Neural cell (in vitro differentiated cells): Measurements from ENCODE around the gene TNKS2. TPM values are rescaled to one million over a fixed set of nuclear protein-coding genes. Genes with fewer than 3 reads are reported as not detected.

ENCODE experiments used
- H2AFZ ChIP-seq: fragments of 200-600, 300-800 bp; sonication (generic), shearing (Covaris generic); 2 replicates; pipeline ENCODE4 v1.6.0; 2014; ENCODE audit warnings: low read depth, mild to moderate bottlenecking, antibody characterized with exemption, low read length, moderate library complexity
- H3F3A ChIP-seq: fragments of 200-600 bp; shearing (Covaris generic); 2 replicates; pipeline ENCODE4 v1.6.1; 2016; ENCODE audit warnings: mild to moderate bottlenecking, moderate library complexity, mixed read lengths, antibody characterized with exemption, low read length; ENCODE audit not compliant: insufficient read depth, poor library complexity, severe bottlenecking
- H3K27ac ChIP-seq: fragments of 200-600, 300-800 bp; sonication (generic), shearing (Covaris generic); 2 replicates; pipeline ENCODE4 v1.5.1; 2014; ENCODE audit warnings: mild to moderate bottlenecking, low read length, moderate library complexity
- H3K27me3 ChIP-seq: fragments of 300-800, 200-600 bp; sonication (generic), shearing (Covaris generic); 2 replicates; pipeline ENCODE4 v1.6.0; 2014; ENCODE audit warnings: mild to moderate bottlenecking, low read depth, low read length, moderate library complexity; ENCODE audit not compliant: insufficient read depth
- H3K36me3 ChIP-seq: fragments of 300-800, 200-600 bp; sonication (generic), shearing (Covaris generic); 2 replicates; pipeline ENCODE4 v1.5.1; 2014; ENCODE audit warnings: mild to moderate bottlenecking, antibody characterized with exemption, low read length, moderate library complexity; ENCODE audit not compliant: insufficient read depth
- H3K4me2 ChIP-seq: fragments of 300-800, 200-600 bp; sonication (generic), shearing (Covaris generic); 2 replicates; pipeline ENCODE4 v1.6.0; 2014; ENCODE audit warnings: mild to moderate bottlenecking, low read length
- H3K4me3 ChIP-seq: fragments of 300-800, 200-600 bp; sonication (generic), shearing (Covaris generic); 2 replicates; pipeline ENCODE4 v1.5.1; 2014; ENCODE audit warnings: mild to moderate bottlenecking, low read length, moderate library complexity
- H3K79me2 ChIP-seq: fragments of 200-600 bp; shearing (Covaris generic); replicated peaks from 2 replicates; pipeline ENCODE4 v1.6.0; 2014; ENCODE audit warnings: mild to moderate bottlenecking, low read length, moderate library complexity; ENCODE audit not compliant: insufficient read depth
- H3K9ac ChIP-seq: fragments of 300-800, 200-600 bp; sonication (generic), shearing (Covaris generic); 2 replicates; pipeline ENCODE4 v1.6.1; 2016; ENCODE audit warnings: mild to moderate bottlenecking, low read length, mixed read lengths
- H3K9me2 ChIP-seq: fragments of 200-600 bp; shearing (Covaris generic); 2 replicates; pipeline ENCODE4 v1.6.1; 2016; ENCODE audit warnings: mild to moderate bottlenecking, low read length, mixed read lengths; ENCODE audit not compliant: insufficient read depth
- H3K9me3 ChIP-seq: fragments of 200-600, 300-800 bp; sonication (generic), shearing (Covaris generic); 2 replicates; pipeline ENCODE4 v1.6.1; 2016; ENCODE audit warnings: mild to moderate bottlenecking, mixed run types, low read length, moderate library complexity, mixed read lengths
- H4K20me1 ChIP-seq: fragments of 200-600 bp; shearing (Covaris generic); 2 replicates; pipeline ENCODE4 v1.6.1; 2016; ENCODE audit warnings: mild to moderate bottlenecking, mixed run types; ENCODE audit not compliant: insufficient read depth
- CTCF ChIP-seq: fragments of 450-650 bp; IDR thresholded peaks from 2 replicates; pipeline ENCODE4 v1.5.1; 2014; ENCODE audit warnings: antibody characterized with exemption, mild to moderate bottlenecking, moderate library complexity; ENCODE audit not compliant: poor library complexity, severe bottlenecking
- EP300 ChIP-seq: fragments of 450-650 bp; conservative IDR thresholded peaks from 2 replicates; pipeline ENCODE4 v1.6.1; 2014; ENCODE audit warnings: antibody characterized with exemption, mild to moderate bottlenecking, moderate library complexity; ENCODE audit not compliant: poor library complexity, severe bottlenecking
- EZH2 ChIP-seq: fragments of 200-600, 300-800 bp; shearing (Covaris generic), sonication (generic); IDR thresholded peaks from 2 replicates; pipeline ENCODE4 v1.6.1; 2014; ENCODE audit warnings: antibody characterized with exemption, low read length, borderline replicate concordance, mild to moderate bottlenecking; ENCODE audit not compliant: insufficient read depth, poor library complexity, severe bottlenecking
- MXI1 ChIP-seq: fragments of 450-650 bp; conservative IDR thresholded peaks from 2 replicates; pipeline ENCODE4 v1.6.1; 2014; ENCODE audit warnings: antibody characterized with exemption, mild to moderate bottlenecking; ENCODE audit not compliant: poor library complexity, severe bottlenecking
- POLR2AphosphoS5 ChIP-seq: IDR thresholded peaks from 2 replicates; pipeline ENCODE4 v1.6.1; 2012
- RAD21 ChIP-seq: fragments of 450-650 bp; conservative IDR thresholded peaks from 2 replicates; pipeline ENCODE4 v1.6.1; 2014; ENCODE audit warnings: antibody characterized with exemption, mild to moderate bottlenecking, moderate library complexity
- REST ChIP-seq: IDR thresholded peaks from 2 replicates; pipeline ENCODE4 v1.6.1; 2012; ENCODE audit warnings: borderline replicate concordance
- SMC3 ChIP-seq: fragments of 450-650 bp; conservative IDR thresholded peaks from 2 replicates; pipeline ENCODE4 v1.6.1; 2014; ENCODE audit warnings: antibody characterized with exemption, mild to moderate bottlenecking, moderate library complexity; ENCODE audit not compliant: poor library complexity
- TAF1 ChIP-seq: IDR thresholded peaks from 2 replicates; pipeline ENCODE4 v1.6.1; 2012; ENCODE audit warnings: low read depth
- polyA plus RNA-seq: library from polyadenylated mRNA; depleted of rRNA; stranded (reverse); fragments of >200 nt; gene quantifications from 2 replicates; pipeline ENCODE4 v1.2.3, GENCODE V29; 2014

The TNKS2 gene
- polyA plus RNA-seq, 1 donor from 2014 or later: 28.0 TPM

GRCh38 chr10:91768123-91768522 is 30.1 kb upstream of the TNKS2 start:
- no peaks in the 10 kb centered on the region for H3K9me3 ChIP-seq
- H2AFZ ChIP-seq: no peak overlapping the region
- H3K9me2 ChIP-seq: no peaks in the 10 kb centered on the region
- H3K79me2 ChIP-seq: no peaks in the 10 kb centered on the region
- H3K27ac ChIP-seq: no peak overlapping the region
- H3K4me2 ChIP-seq: no peak overlapping the region
- H3K9ac ChIP-seq: no peak overlapping the region
- no peaks in the 10 kb centered on the region for H4K20me1 ChIP-seq
- no peaks in the 10 kb centered on the region for H3K36me3 ChIP-seq
- H3F3A ChIP-seq: no peaks in the 10 kb centered on the region
- H3K4me3 ChIP-seq: no peak overlapping the region
- H3K27me3 ChIP-seq: no peaks in the 10 kb centered on the region
- TF ChIP-seq EP300 (no peak), SMC3 (no peak), RAD21 (no peak), POLR2AphosphoS5 (no peak), CTCF (no peak), MXI1 (no peak), TAF1 (no peak), EZH2 (no peak), REST (no peak)

GRCh38 chr10:91771907-91772306 is 26.3 kb upstream of the TNKS2 start:
- no peak overlapping the region for H2AFZ ChIP-seq
- no peaks in the 10 kb centered on the region for H3K36me3 ChIP-seq
- H3K9me2 ChIP-seq: no peaks in the 10 kb centered on the region
- H3F3A ChIP-seq: no peaks in the 10 kb centered on the region
- H3K79me2 ChIP-seq: no peaks in the 10 kb centered on the region
- no peak overlapping the region for H3K4me2 ChIP-seq
- no peak overlapping the region for H3K9ac ChIP-seq
- H4K20me1 ChIP-seq: no peaks in the 10 kb centered on the region
- H3K27ac ChIP-seq: no peak overlapping the region
- no peak overlapping the region for H3K4me3 ChIP-seq
- no peaks in the 10 kb centered on the region for H3K27me3 ChIP-seq
- TF ChIP-seq CTCF: no peak
- TF ChIP-seq EZH2: no peak
- TF ChIP-seq SMC3: no peak
- no peak for TF ChIP-seq MXI1
- TF ChIP-seq TAF1: no peak
- TF ChIP-seq REST: no peak
- TF ChIP-seq RAD21: no peak
- TF ChIP-seq EP300: no peak
- TF ChIP-seq POLR2AphosphoS5: no peak
- H3K9me3 ChIP-seq: no peaks in the 10 kb centered on the region
